OCI-LY1 (cell line): ENCODE measurements around the gene RNPEPL1.

ENCODE experiments used
- H2AFZ ChIP-seq: fragments of 200-600 bp; sonication (generic), shearing (Covaris generic); 2 replicates; pipeline ENCODE4 v1.6.0; 2014; ENCODE audit warnings: antibody characterized with exemption, mild to moderate bottlenecking, low read length
- H3F3A ChIP-seq: fragments of 200-600 bp; sonication (generic), shearing (Covaris generic); 2 replicates; pipeline ENCODE4 v1.6.0; 2014; ENCODE audit warnings: mild to moderate bottlenecking, antibody characterized with exemption, low read length, moderate library complexity; ENCODE audit not compliant: insufficient read depth
- H3K27ac ChIP-seq: fragments of 200-600 bp; sonication (generic); 2 replicates; pipeline ENCODE4 v1.5.1; 2014; ENCODE audit warnings: low read length, mixed run types, mild to moderate bottlenecking, low read depth; ENCODE audit not compliant: poor library complexity, severe bottlenecking
- H3K27me3 ChIP-seq: fragments of 200-600 bp; sonication (generic); 2 replicates; pipeline ENCODE4 v1.6.0; 2014; ENCODE audit warnings: antibody characterized with exemption, mild to moderate bottlenecking, low read length, moderate library complexity; ENCODE audit not compliant: insufficient read depth
- H3K36me3 ChIP-seq: fragments of 200-600 bp; sonication (generic); 2 replicates; pipeline ENCODE4 v1.6.1; 2014; ENCODE audit warnings: mild to moderate bottlenecking, antibody characterized with exemption, low read length, moderate library complexity, mixed read lengths; ENCODE audit not compliant: insufficient read depth
- H3K4me1 ChIP-seq: fragments of 200-600 bp; sonication (generic); 2 replicates; pipeline ENCODE4 v1.5.1; 2014; ENCODE audit warnings: mild to moderate bottlenecking, low read length, moderate library complexity; ENCODE audit not compliant: insufficient read depth, severe bottlenecking
- H3K4me2 ChIP-seq: fragments of 200-600 bp; sonication (generic), shearing (Covaris generic); 2 replicates; pipeline ENCODE4 v1.6.1; 2014; ENCODE audit warnings: low read length
- H3K4me3 ChIP-seq: fragments of 200-600 bp; sonication (generic); 2 replicates; pipeline ENCODE4 v1.5.1; 2014; ENCODE audit warnings: low read length, low read depth, mild to moderate bottlenecking, mixed read lengths; ENCODE audit not compliant: poor library complexity, severe bottlenecking
- H3K79me2 ChIP-seq: fragments of 200-600 bp; shearing (Covaris generic); 2 replicates; pipeline ENCODE4 v1.6.1; 2016; ENCODE audit warnings: mixed run types, low read length, mixed read lengths; ENCODE audit not compliant: insufficient read depth
- H3K9ac ChIP-seq: fragments of 200-600 bp; sonication (generic), shearing (Covaris generic); 2 replicates; pipeline ENCODE4 v1.6.1; 2014; ENCODE audit warnings: mild to moderate bottlenecking, low read length, mixed read lengths
- H3K9me2 ChIP-seq: fragments of 200-600 bp; sonication (generic), shearing (Covaris generic); 2 replicates; pipeline ENCODE4 v1.6.1; 2014; ENCODE audit warnings: low read depth, mild to moderate bottlenecking, low read length, mixed read lengths
- H3K9me3 ChIP-seq: fragments of 200-600 bp; shearing (Covaris generic); 2 replicates; pipeline ENCODE4 v1.6.1; 2014; ENCODE audit warnings: low read length, mixed read lengths
- H4K20me1 ChIP-seq: fragments of 200-600 bp; sonication (generic), shearing (Covaris generic); 2 replicates; pipeline ENCODE4 v1.6.0; 2016; ENCODE audit warnings: mild to moderate bottlenecking, low read length; ENCODE audit not compliant: insufficient read depth
- CTCF ChIP-seq: fragments of 200-600 bp; sonication (generic), shearing (Covaris generic); IDR thresholded peaks from 2 replicates; pipeline ENCODE4 v1.5.1; 2017; ENCODE audit warnings: mild to moderate bottlenecking, antibody characterized with exemption, low read length, moderate library complexity, mixed read lengths
- EZH2 ChIP-seq: fragments of 200-600 bp; sonication (generic), shearing (Covaris generic); IDR thresholded peaks from 2 replicates; pipeline ENCODE4 v1.8.0; 2017; ENCODE audit warnings: borderline replicate concordance, mixed run types, mild to moderate bottlenecking, antibody characterized with exemption, low read length, moderate library complexity, mixed read lengths

Gene RNPEPL1

GRCh38 chr2:240573516-240574385 lies 5.5 kb downstream of the RNPEPL1 start:
- H3K4me1 ChIP-seq, result peaks cover 19% of the 10 kb centered on the region
- no peak for TF ChIP-seq EZH2
- no peak for TF ChIP-seq CTCF
- no peaks in the 10 kb centered on the region for H3F3A ChIP-seq
- H3K9me2 ChIP-seq, result no peaks in the 10 kb centered on the region
- H3K27ac ChIP-seq, result no peak overlapping the region
- H4K20me1 ChIP-seq, result no peaks in the 10 kb centered on the region
- no peaks in the 10 kb centered on the region for H3K27me3 ChIP-seq
- no peak overlapping the region for H2AFZ ChIP-seq
- no peak overlapping the region for H3K9ac ChIP-seq
- H3K79me2 ChIP-seq, result no peaks in the 10 kb centered on the region
- no peak overlapping the region for H3K4me2 ChIP-seq
- no peaks in the 10 kb centered on the region for H3K9me3 ChIP-seq
- H3K4me3 ChIP-seq, result no peak overlapping the region
- H3K36me3 ChIP-seq, result peaks cover 36% of the 10 kb centered on the region

- TF ChIP-seq EZH2, result no peak
- no peak for TF ChIP-seq CTCF
- Histone ChIP-seq H3K9me2 (no peaks in the 10 kb centered on the region), H3K36me3 (peaks cover 40% of the 10 kb centered on the region), H3K27ac (no peak overlapping the region), H3K9me3 (no peaks in the 10 kb centered on the region), H4K20me1 (no peaks in the 10 kb centered on the region), H2AFZ (no peak overlapping the region), H3K4me2 (no peak overlapping the region), H3K79me2 (no peaks in the 10 kb centered on the region), H3K9ac (no peak overlapping the region), H3K4me1 (peaks cover 22% of the 10 kb centered on the region), H3K27me3 (no peaks in the 10 kb centered on the region), H3F3A (no peaks in the 10 kb centered on the region), H3K4me3 (no peak overlapping the region)
Measured at GRCh38 chr2:240574386-240575100, 6.3 kb downstream of the RNPEPL1 start.

GRCh38 chr2:240575101-240575965 lies 7.0 kb downstream of the RNPEPL1 start:
- Histone ChIP-seq H3K4me3 (no peak overlapping the region), H3K27ac (no peak overlapping the region), H3K4me2 (no peak overlapping the region), H4K20me1 (no peaks in the 10 kb centered on the region), H3F3A (no peaks in the 10 kb centered on the region), H3K27me3 (no peaks in the 10 kb centered on the region), H3K4me1 (peaks cover 22% of the 10 kb centered on the region), H3K9me3 (no peaks in the 10 kb centered on the region), H3K9ac (no peak overlapping the region), H2AFZ (no peak overlapping the region), H3K36me3 (peaks cover 40% of the 10 kb centered on the region), H3K9me2 (no peaks in the 10 kb centered on the region), H3K79me2 (no peaks in the 10 kb centered on the region)
- TF ChIP-seq EZH2, result no peak
